Subcutaneous adipose tissue (tissue), 4 donors: ENCODE measurements around the gene CELSR1. TPM values are rescaled to one million over a fixed set of nuclear protein-coding genes. Genes with fewer than 3 reads are reported as not detected.

Source experiments
- CTCF ChIP-seq: fragments of 450-650 bp; IDR thresholded peaks from one replicate; pipeline ENCODE4 v1.5.1; 2016; ENCODE audit warnings: low read depth, mild to moderate bottlenecking, control low read depth, antibody characterized with exemption, moderate library complexity
- total RNA-seq, 4 donors: library from RNA; depleted of rRNA; stranded (reverse); fragments of >200 nt; gene quantifications; one replicate each; pipeline ENCODE4 v1.1.0, GENCODE V29; 2016

The CELSR1 gene
- total RNA-seq, 4 donors from 2014 or later: 0.16 to 5.6 (median 1.5) TPM

DNA sequence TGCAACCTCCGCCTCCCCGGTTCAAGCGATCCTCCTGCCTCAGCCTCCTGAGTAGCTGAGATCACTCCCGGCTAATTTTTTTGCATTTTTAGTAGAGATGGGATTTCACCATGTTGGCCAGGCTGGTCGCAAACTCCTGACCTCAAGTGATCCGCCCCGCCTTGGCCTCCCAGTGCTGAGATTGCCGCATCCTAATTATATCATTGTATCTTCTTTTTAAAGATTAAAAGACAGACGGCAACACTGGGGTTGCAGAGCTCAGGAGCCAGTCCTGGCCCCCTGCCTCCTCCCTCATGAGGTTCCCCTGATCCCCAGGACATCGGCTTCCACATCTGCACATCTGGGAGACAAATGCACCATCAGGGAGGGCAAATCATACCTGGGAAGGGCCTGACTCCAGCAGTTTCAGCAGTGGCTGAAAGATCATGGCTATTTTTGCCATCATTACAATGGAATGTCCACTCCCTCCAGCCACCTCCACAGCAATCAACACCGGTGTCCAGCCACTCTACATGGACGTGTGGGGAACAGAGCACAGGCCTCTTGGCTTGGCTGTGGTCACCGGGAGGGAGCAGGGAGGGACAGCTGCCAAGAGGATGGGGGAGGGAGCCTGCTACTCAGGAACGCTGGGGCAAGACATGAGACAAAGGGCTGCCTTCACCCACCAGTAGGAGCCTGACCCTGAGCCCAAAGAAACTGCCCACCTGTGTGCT, 9.2 kb upstream of the CELSR1 start:
- TF ChIP-seq CTCF: no peak

DNA sequence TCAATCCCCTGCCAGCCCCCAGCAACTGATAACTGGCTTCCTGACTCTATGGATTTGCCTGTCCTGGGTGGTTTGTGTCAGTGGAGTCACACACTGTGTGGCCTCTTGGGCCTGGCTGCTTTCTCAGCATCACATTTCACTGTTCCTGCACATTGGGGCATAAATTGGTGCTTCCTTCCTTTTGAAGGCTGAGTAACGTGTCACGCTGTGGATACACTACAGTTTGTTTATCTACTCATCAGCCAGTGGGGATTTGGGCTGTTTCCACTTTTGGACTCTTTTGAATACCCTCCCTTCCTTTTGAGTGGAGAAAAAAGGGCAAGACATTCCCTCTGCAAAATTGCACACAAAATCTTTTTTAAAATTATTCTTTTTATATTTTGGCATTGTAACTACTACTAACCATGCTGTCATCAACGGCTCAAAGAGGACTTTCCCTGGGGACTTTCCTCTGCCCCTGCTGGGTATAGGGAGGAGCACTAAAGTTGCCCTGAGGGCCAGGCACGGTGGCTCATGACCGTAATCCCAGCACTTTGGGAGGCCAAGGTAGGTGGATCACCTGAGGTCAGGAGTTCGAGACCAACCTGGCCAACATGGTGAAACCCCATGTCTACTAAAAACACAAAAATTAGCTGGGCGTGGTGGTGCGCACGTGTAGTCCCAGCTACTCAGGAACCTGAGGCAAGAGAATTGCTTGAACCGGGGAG, 7.8 kb upstream of the CELSR1 start:
- TF ChIP-seq CTCF: no peak

- TF ChIP-seq CTCF: no peak
Observed at GRCh38 chr22:46542011-46542985, 4.9 kb upstream of the CELSR1 start.

DNA sequence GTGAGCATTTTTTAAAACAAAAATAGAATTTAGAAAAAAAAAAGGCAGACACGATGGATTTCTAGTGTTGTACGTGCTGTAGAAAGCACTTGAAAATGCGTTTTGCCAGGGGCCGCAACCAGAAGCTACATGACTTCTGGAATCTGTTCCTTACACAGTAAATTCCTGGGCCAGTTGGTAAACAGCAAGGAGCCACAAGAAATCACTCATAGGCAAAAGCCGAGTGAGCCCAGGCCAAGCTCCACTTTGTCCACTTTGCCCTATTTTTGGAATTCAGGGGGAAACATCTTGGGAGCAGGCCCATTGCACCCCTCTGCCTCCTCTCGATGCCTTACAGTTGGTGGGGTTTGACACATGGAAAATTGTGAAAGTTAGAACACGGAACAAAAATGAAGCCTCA, 4.1 kb upstream of the CELSR1 start:
- TF ChIP-seq CTCF: no peak

DNA sequence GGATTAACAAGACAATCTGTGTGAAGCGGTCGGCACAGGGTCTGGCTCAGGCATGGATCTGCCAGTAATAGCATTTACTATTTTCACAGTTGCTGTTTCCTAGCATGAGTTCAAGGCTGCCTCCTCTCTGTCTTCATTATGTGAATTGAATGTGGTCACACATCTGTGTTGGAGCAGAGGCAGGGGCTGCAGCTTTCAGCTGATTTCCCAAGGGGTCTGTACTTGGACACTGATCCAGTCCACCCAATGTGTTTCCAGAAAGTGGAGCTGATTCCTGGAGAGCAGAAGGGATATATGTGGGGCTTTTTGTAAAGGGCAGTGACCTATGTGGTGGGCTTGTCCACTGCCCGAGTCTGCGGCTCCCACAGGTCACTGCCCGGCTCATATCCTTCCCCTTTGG, 3.5 kb upstream of the CELSR1 start:
- TF ChIP-seq CTCF: no peak

DNA sequence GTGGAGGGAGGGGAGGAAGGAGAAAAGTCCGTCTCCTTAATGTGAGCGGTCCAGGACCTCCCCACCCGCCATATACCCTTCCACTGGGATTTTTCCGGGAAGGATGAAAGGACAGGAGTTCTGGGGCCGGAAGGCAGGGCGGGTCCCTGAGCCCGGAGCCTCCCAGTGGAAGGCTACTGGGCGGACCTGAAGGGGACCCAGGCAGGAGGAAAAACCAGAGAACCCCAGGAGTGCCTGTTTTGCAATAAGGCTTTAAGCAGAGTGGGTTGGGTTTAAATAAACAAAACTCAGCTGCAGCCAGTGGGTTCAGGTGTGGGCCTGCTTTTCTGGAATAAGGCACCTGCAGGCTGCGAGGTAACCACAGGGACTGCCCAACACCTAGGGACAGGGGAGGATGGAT, 1.7 kb upstream of the CELSR1 start:
- TF ChIP-seq CTCF: no peak

DNA sequence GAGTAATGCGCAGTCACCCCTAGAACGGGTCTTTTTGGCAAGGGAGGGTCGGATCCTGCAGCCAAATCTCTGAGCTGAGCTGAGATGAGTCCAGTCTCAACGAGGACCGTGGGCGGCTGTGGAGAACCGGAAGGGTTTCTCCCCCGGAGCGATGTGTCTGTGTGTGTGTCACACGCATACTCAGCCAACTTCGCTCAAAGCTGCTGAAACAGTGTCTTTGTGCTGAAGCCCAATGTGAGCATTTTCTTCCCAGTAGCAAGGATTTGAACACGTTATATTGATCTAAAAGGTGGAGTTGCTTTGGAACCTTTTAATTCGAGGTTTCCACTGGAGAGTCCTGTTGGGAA, 1.4 kb upstream of the CELSR1 start:
- no peak for TF ChIP-seq CTCF
